Measurements from ENCODE around the gene PANX2.

PANX2 gene

DNA sequence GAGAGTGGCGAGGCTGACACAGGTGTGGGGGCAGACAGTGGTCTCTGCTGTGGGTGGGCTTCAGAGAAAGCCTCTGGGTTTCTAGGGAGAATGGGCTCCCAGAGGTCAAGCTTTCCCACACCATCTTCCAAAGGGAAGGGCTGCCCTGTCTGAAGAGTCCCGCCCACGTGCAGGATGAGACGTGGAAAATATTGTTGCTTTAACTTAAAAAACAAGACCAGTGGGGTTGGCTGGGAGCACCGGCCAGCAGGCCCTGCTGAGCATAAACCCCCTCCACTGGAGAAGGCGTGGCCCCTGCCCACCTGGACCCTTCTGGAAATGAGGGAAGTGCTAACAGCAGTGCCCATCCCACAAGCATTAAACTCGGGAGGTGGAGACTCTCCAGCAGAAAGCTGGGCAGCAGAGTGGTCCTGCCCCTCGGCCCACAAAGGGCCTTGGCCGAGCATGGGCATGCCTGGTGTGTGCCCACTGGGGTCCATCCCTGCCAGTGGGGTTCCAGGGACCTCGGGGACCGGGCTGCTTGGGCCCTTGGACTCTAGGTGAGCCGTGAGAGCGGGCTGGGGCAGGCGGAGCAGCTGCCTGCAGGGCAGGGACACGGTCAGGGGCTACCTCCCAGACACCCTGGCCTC lies 45.6 kb downstream of the PANX2 start:
- DNase-seq: no peak

GRCh38 chr22:50216684-50217520 lies 46.4 kb downstream of the PANX2 start:
- DNase-seq: no peak

DNA sequence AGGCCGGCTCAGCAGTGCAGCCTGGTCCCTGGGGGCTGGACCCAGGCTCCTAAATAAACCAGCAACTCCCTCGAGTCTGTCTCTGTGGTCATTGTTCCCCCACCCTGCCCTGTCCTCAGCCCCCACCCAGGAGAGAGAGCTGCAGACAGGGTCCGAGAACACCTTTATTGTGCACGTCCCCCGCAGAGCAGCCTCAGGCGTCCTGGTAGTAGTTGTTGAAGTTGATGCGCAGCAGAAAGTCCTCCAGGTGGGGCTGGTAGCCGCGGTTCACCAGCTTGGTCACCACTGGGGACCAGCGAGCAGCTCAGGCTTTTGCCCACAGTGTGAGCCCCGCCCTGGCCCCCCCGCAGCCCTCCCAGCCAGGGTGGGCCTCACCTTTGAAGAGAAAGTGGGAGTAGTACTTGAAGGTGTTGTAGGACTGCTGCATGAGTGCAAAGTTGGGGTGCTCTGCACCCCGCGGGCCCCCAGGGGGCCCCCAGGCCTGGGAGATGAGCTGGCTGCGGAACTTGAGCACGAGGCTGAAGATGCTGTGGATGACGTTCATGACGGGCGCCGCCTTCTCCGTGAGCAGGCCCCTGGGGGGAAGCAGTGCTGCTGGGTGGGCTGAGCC lies 47.1 kb downstream of the PANX2 start:
- DNase-seq: no peak

DNA sequence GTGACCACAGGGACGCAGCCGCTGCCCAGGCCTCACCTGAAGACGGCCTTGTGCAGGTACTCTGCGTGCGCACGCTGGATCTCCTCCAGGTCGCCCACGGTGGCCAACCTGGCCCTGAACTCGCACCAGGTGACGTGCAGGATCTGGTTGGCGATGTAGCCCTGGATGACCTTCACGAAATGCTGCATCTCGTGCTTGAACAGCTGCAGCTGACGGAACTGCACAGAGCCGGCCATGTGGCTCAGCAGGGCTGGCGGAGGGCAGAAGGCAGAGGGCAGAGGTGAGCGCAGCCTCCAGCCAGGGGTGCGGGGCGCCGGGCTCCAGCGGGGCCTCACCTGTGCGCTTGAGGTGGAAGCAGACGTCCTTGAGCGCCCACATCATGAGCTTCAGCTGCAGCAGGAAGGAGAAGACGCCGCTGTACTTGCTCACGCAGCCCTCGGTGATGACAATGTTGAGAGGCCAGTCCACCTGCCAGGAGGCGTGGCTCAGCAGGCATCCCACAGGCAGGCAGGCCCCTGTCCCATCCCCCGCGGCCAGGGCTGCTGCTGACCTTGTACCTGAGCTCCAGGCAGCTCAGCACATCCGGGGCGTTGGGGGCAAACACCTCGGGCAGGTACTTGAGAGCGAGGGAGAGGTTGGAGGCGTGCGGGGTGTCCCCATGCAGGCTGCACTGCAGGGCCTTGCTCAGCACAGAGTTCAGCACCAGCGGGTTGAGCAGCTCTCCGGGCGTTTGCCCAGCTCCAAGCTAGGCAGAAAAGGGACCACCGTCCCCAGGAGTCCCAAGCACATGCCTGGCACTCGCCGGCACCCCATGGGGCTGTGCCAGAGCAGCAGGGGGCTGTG lies 47.8 kb downstream of the PANX2 start:
- DNase-seq: no peak

- DNase-seq: no peak
Measured at GRCh38 chr22:50218996-50219727, 48.6 kb downstream of the PANX2 start.

- DNase-seq: no peak
Measured at GRCh38 chr22:50219800-50220602, 49.5 kb downstream of the PANX2 start.

DNA sequence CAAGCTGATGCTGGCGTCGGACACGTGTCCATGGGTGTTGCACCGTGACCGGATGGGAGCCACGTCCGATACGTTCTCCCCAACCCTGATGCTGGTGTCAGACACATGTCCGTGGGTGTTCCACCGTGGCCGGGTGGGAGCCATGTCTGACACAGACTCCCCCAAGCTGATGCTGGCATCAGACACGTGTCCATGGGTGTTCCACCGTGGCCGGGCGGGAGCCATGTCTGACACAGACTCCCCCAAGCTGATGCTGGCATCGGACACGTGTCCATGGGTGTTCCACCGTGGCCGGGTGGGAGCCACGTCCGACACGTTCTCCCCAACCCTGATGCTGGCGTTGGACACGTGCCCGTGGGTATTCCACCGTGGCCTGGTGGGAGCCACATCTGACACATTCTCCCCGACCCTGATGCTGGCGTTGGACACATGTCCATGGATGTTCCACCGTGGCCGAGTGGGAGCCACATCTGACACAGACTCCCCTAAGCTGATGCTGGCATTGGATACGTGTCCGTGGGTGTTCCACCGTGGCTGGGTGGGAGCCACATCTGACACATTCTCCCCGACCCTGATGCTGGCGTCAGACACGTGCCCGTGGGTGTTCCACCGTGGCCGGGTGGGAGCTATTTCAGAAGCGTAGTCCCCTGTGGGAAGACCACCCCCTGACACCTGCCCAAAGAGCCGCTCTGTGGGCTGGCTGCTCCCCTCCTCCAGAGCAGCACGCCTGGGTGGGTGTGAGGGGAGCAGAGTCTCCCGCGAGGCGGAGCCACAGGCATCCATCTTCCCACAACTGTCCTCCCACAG lies 50.3 kb downstream of the PANX2 start:
- DNase-seq: no peak

DNA sequence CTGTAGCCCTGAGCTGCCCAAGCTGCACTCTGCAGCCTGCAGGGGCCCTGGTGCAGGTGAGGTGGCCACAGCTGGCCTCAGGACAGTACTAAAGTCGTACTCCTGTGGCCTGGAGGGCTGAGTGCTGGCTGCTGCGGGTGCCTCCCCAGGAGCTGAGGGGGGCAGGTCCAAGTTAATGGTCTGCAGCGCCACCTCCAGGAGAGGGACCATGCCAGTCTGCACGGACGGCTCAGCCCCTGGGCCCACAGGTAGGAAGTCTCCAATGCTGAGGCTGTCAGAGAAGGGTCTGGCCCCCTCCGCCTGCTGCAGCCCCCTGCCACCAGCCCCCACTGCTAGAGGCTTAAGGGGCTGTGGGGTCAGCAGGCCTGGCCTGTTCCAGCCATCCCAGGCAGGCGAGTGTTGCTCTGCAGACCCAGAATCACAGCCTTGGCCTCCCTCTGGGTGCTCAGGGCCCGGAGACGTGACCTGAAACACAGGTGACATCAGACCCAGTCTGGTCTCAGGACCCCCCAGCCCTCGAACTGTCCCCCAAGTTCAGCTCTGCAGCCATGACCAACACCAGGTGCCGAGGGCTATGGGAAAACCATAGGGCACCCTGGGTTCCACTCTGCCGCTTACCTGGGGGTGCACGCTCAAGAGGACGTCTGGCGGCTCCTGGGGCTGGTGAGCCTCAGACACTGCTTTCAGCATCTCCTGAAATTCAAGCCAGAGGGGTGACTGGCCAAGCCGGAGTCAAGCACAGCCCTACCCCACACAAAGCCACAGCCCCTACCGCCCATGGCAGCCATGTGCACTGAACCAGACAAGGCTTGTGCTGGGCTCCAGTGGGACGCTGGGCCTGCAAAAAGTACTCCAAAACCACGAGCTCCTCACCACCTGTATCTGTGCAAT lies 51.1 kb downstream of the PANX2 start:
- no peak for DNase-seq

DNA sequence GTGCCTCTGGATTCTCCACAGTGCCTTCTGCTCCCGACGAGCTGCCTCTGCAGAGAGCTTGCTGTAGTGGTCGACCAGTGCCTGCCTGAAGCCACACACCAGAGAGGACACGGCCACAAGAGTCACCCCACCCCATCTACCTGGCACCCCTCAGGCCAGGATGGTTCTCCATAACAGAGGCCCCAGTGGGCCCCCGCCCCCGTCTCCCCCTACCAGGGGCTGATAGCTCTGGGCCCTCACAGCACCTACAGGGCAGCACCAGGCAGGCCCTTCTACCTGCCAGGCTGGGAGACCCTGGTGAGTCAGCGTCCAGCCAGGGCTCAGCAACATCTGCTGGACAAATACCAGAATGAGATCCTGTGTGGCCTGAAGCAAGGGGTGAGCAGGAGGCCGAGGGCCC lies 52.0 kb downstream of the PANX2 start:
- DNase-seq: no peak

DNA sequence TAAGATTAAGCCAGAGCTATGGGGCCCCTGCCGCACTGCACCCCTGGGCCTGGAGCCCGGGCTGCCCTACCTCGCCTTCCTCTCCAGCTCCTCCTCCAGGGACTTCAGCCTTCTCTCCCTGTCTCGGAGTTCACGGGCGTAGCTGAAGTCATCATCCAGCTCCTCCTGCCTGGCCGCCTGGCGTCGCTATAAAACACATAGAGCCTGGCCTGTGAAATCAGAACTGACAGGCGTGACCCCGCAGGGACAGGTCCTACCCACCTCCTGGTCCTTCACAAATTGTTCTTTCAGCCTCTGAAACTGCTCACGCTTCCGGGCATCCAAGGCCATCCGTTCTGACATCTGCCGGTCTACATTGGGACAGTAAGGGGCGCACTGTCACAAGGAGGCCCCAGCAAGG lies 53.5 kb downstream of the PANX2 start:
- no peak for DNase-seq

GRCh38 chr22:50225200-50225969 lies 54.9 kb downstream of the PANX2 start:
- no peak for DNase-seq

GRCh38 chr22:50226063-50226874 lies 55.7 kb downstream of the PANX2 start:
- no peak for DNase-seq

- DNase-seq: no peak
Measured at GRCh38 chr22:50226875-50227165, 56.3 kb downstream of the PANX2 start.

- no peak for DNase-seq
Measured at GRCh38 chr22:50227579-50228215, 57.2 kb downstream of the PANX2 start.

GRCh38 chr22:50228366-50228765 lies 57.8 kb downstream of the PANX2 start:
- no peak for DNase-seq

DNA sequence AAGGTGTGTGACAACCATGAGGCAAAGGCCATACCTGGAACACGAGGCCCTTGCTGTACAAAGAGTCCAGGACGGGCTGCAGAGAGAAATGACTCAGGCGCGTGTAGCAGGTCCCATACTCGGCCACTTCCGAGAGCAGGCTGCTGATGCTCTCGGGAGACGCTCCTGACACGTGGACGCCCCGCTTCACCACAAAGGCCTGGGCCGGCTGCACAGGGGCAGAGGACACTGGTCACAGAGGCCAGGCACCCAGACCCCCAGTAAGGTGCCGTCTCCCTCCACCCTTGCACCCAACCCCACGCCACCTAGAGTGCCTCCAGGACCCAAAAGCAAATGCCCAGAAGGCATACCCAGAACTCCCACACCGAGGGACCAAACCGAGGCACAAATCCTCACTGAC lies 58.8 kb downstream of the PANX2 start:
- DNase-seq: no peak
